Mammary epithelial cell (primary cell): Measurements from ENCODE around the gene NCAM2.

ENCODE experiments used
- EZH2 ChIP-seq: IDR thresholded peaks from 2 replicates; pipeline ENCODE4 v1.6.1; 2012; ENCODE audit warnings: low read length, inconsistent platforms, borderline replicate concordance
- TF ChIP-seq, protein P1 (sequence below), 2 donors: IDR thresholded peaks in 1 of 2; conservative IDR thresholded peaks in 1 of 2; 2 replicates each; pipeline ENCODE4 v1.5.1; 2011 to 2012; ENCODE audit warnings: inconsistent platforms in 2 of 2, low read length in 2 of 2, mild to moderate bottlenecking in 2 of 2, control low read depth in 1 of 2, low read depth in 1 of 2; ENCODE audit not compliant: insufficient read depth in 1 of 2; ENCODE audit errors: extremely low read depth in 1 of 2

DNA sequence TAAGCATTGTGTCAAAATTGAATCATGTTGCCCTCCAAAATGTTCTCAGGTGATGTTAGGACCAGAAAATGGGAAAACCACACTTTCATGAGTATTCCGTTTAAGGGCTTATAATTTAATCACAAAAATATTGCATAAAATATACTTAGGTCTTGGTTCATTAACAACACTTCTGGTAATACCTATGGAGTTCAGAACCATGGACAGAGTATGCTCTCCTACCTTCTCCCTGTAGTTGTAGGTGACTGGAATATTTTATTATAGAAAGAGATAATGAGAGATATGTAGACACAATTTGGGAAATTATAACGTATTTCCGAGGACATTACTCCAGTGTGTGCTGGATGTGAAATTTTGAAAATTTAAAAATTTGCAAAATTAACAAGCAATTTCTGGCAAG lies 232.5 kb downstream of the NCAM2 start:
- TF ChIP-seq, protein P1, sequence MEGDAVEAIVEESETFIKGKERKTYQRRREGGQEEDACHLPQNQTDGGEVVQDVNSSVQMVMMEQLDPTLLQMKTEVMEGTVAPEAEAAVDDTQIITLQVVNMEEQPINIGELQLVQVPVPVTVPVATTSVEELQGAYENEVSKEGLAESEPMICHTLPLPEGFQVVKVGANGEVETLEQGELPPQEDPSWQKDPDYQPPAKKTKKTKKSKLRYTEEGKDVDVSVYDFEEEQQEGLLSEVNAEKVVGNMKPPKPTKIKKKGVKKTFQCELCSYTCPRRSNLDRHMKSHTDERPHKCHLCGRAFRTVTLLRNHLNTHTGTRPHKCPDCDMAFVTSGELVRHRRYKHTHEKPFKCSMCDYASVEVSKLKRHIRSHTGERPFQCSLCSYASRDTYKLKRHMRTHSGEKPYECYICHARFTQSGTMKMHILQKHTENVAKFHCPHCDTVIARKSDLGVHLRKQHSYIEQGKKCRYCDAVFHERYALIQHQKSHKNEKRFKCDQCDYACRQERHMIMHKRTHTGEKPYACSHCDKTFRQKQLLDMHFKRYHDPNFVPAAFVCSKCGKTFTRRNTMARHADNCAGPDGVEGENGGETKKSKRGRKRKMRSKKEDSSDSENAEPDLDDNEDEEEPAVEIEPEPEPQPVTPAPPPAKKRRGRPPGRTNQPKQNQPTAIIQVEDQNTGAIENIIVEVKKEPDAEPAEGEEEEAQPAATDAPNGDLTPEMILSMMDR (conservative IDR thresholded peaks at IDR 0.05 in 1 of 2, IDR thresholded peaks at IDR 0.05 in 1 of 2; ENCODE audit: extremely low read depth in 1 of 2, insufficient read depth in 1 of 2, low read depth in 1 of 2, low read length in 2 of 2), result no peak
- TF ChIP-seq EZH2, result no peak
